KG1 (cell line): ENCODE measurements around the gene AP2A2.
A peak's percentile ranks its signal among the peaks of the same experiment; 100 is the strongest.
"Not testable (repeated sequence)": the region's sequence is repeated elsewhere in the genome, so short reads cannot be mapped to it uniquely, and the experiment has no call there.

Experiments
- DNase-seq: peaks from one replicate; lab custom pipeline; 2025; lab: John Stamatoyannopoulos, UW

Gene AP2A2

GRCh38 chr11:954392-955153 is 28.9 kb downstream of the AP2A2 start:
- DNase-seq, result no peak

GRCh38 chr11:955154-956063 is 29.7 kb downstream of the AP2A2 start:
- no peak for DNase-seq

GRCh38 chr11:957212-957920 is 31.7 kb downstream of the AP2A2 start:
- DNase-seq, result no peak

GRCh38 chr11:958101-958500 is 32.4 kb downstream of the AP2A2 start:
- no peak for DNase-seq

- DNase-seq, result no peak
Observed at GRCh38 chr11:959027-959426, 33.4 kb downstream of the AP2A2 start.

- no peak for DNase-seq
Observed at GRCh38 chr11:959608-960007, 33.9 kb downstream of the AP2A2 start.

GRCh38 chr11:961310-961920 is 35.7 kb downstream of the AP2A2 start:
- DNase-seq, result not testable (repeated sequence)

GRCh38 chr11:961921-962320 is 36.3 kb downstream of the AP2A2 start:
- peak; percentile 27 for DNase-seq

- no peak for DNase-seq
Observed at GRCh38 chr11:962688-963087, 37.0 kb downstream of the AP2A2 start.

- no peak for DNase-seq
Observed at GRCh38 chr11:963852-964251, 38.2 kb downstream of the AP2A2 start.

- no peak for DNase-seq
Observed at GRCh38 chr11:965206-965775, 39.6 kb downstream of the AP2A2 start.

GRCh38 chr11:967995-968751 is 42.5 kb downstream of the AP2A2 start:
- DNase-seq, result no peak

- no peak for DNase-seq
Observed at GRCh38 chr11:968822-969221, 43.2 kb downstream of the AP2A2 start.

GRCh38 chr11:969651-970205 is 44.1 kb downstream of the AP2A2 start:
- no peak for DNase-seq

- DNase-seq, result no peak
Observed at GRCh38 chr11:970319-970871, 44.7 kb downstream of the AP2A2 start.

- no peak for DNase-seq
Observed at GRCh38 chr11:971092-971690, 45.5 kb downstream of the AP2A2 start.

- DNase-seq, result no peak
Observed at GRCh38 chr11:971731-972365, 46.2 kb downstream of the AP2A2 start.

- DNase-seq, result no peak
Observed at GRCh38 chr11:972523-973211, 47.0 kb downstream of the AP2A2 start.

- DNase-seq, result no peak
Observed at GRCh38 chr11:973237-973636, 47.6 kb downstream of the AP2A2 start.
